Upper lobe of left lung (tissue), 6 donors: ENCODE data around the gene KBTBD4. TPM values are rescaled to one million over a fixed set of nuclear protein-coding genes. Genes with fewer than 3 reads are reported as not detected.

Experiments
- ATAC-seq, 2 donors: fragments of 200-7000 bp; cut with Tn5 transposase; one replicate each; pipeline ENCODE4 v1.9.1; 2022; ENCODE audit warnings: mild to moderate bottlenecking in 2 of 2, moderate library complexity in 2 of 2; ENCODE audit not compliant: low FRiP score in 2 of 2
- DNase-seq, 2 donors: peaks; one replicate each; pipeline ENCODE4 v3.0.0-alpha.2; 2019 to 2020
- H3K27ac ChIP-seq, 4 donors: fragments of 200-600 bp; sonication (generic); one replicate each; pipeline ENCODE4 v1.5.1; 2016 to 2019
- H3K27me3 ChIP-seq, 4 donors: fragments of 200-600 bp; sonication (generic); one replicate each; pipeline ENCODE4 v1.5.1; 2017 to 2019
- H3K36me3 ChIP-seq, 4 donors: fragments of 200-600 bp; sonication (generic); one replicate each; pipeline ENCODE4 v1.5.1; 2016 to 2019
- H3K4me1 ChIP-seq, 4 donors: fragments of 200-600 bp; sonication (generic); one replicate each; pipeline ENCODE4 v1.5.1; 2018 to 2019
- H3K4me3 ChIP-seq, 4 donors: fragments of 200-600 bp; sonication (generic); one replicate each; pipeline ENCODE4 v1.5.1; 2017 to 2019; ENCODE audit warnings: mild to moderate bottlenecking in 2 of 4, moderate library complexity in 1 of 4
- H3K9me3 ChIP-seq, 4 donors: fragments of 200-600 bp; sonication (generic); one replicate each; pipeline ENCODE4 v1.5.1; 2018 to 2019
- CTCF ChIP-seq, 6 experiments: fragments of 450-650 bp in 4 of 6; fragments of 200-600 bp in 2 of 6; sonication (generic) in 2 of 6; IDR thresholded peaks; one replicate each; pipeline ENCODE4 v1.5.1; 2016 to 2019; ENCODE audit warnings: antibody characterized with exemption in 6 of 6
- EP300 ChIP-seq, 4 donors: sonication (generic); formaldehyde crosslinking; IDR thresholded peaks; one replicate each; pipeline ENCODE4 v1.5.1; 2017; ENCODE audit warnings: antibody characterized with exemption in 4 of 4, control low read depth in 2 of 4
- POLR2A ChIP-seq, 4 donors: fragments of 450-650 bp; IDR thresholded peaks; one replicate each; pipeline ENCODE4 v1.5.1; 2016 to 2017; ENCODE audit warnings: antibody characterized with exemption in 4 of 4, mild to moderate bottlenecking in 2 of 4
- POLR2AphosphoS5 ChIP-seq, 2 donors: sonication (generic); formaldehyde crosslinking; IDR thresholded peaks; one replicate each; pipeline ENCODE4 v1.5.1; 2017; ENCODE audit warnings: antibody characterized with exemption in 2 of 2
- WGBS, 2 donors: methylation state at CpG; one replicate each; pipeline ENCODE4 v1.1.5; 2017 to 2018; 5-methylcytosine and 5-hydroxymethylcytosine counted together
- total RNA-seq, 6 donors: library from RNA; depleted of rRNA in 4 of 6; stranded (reverse); fragments of >200 nt in 4 of 6; gene quantifications; one replicate each; pipeline versions ENCODE4 v1.1.0 to v1.2.1, GENCODE V29; 2016 to 2021
- donor health status: DM: no; HTN: no; CAD: no; lungs with moderate emphysema.
- donor health status: DM: no; HTN: yes; CAD: no; lungs with severe emphysema.

Gene KBTBD4
- total RNA-seq, 6 donors from 2014 or later: 3.1 to 22.2 (median 17.4) TPM

DNA sequence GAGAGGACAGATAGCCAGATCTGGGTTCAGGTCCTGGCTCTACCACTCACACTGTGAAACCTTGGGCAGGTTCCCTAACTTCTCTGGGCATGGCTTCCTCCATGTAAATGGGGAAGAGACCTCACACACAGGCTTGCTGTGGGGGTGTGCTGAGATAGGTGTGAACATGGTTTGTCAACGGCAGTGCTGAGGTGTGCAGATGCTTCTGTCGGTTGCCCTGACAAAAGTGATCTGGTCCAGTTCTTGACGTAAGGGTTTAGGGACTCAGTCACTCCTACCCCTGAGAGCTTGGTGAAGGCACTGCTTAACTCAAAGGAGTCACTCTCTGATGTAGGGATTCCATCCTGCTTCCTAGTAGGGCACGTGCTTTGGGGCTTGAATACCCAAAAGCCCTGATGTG lies 13.5 kb upstream of the KBTBD4 start:
- Histone ChIP-seq H3K9me3 (no peaks in the 10 kb centered on the region), H3K27ac (no peak overlapping the region), H3K27me3 (peaks cover 0 to 28% (median 13%) of the 10 kb centered on the region in 4 donors), H3K36me3 (no peaks in the 10 kb centered on the region), H3K4me1 (peaks cover 10 to 26% (median 11%) of the 10 kb centered on the region in 4 donors), H3K4me3 (no peak overlapping the region)
- WGBS, 2 donors: 57 to 63% methylated on average over 4 of the region's 4 CpGs
- no peak for ATAC-seq
- TF ChIP-seq POLR2A (IDR thresholded peaks at IDR 0.05) (no peak), EP300 (IDR thresholded peaks at IDR 0.05) (no peak), CTCF (IDR thresholded peaks at IDR 0.05) (no peak), POLR2AphosphoS5 (IDR thresholded peaks at IDR 0.05) (no peak)
- no peak for DNase-seq

GRCh38 chr11:47591764-47592163 lies 13.0 kb upstream of the KBTBD4 start:
- DNase-seq (no peak), ATAC-seq (no peak)
- Histone ChIP-seq H3K9me3 (no peaks in the 10 kb centered on the region), H3K27me3 (peaks cover 0 to 28% (median 13%) of the 10 kb centered on the region in 4 donors), H3K4me3 (no peak overlapping the region), H3K36me3 (no peaks in the 10 kb centered on the region), H3K27ac (no peak overlapping the region), H3K4me1 (peaks cover 10 to 27% (median 11%) of the 10 kb centered on the region in 4 donors)
- 27 to 41% methylated on average over 7 of the region's 7 CpGs for WGBS, 2 donors
- no peak for TF ChIP-seq EP300 (IDR thresholded peaks at IDR 0.05)
- no peak for TF ChIP-seq POLR2AphosphoS5 (IDR thresholded peaks at IDR 0.05)
- TF ChIP-seq POLR2A (IDR thresholded peaks at IDR 0.05): no peak

- peak overlapping the region in 3 of 4 donors; percentile 19 to 39 (median 29) for H3K4me3 ChIP-seq
- H3K27ac ChIP-seq: no peak overlapping the region
- no peak for TF ChIP-seq POLR2A (IDR thresholded peaks at IDR 0.05)
- no peak for TF ChIP-seq POLR2AphosphoS5 (IDR thresholded peaks at IDR 0.05)
- no peak for TF ChIP-seq CTCF (IDR thresholded peaks at IDR 0.05)
- no peak for TF ChIP-seq EP300 (IDR thresholded peaks at IDR 0.05)
- peaks cover 10 to 27% (median 11%) of the 10 kb centered on the region in 4 donors for H3K4me1 ChIP-seq
- ATAC-seq (no peak), DNase-seq (peak in 1 of 2 donors; percentile 84)
- 69 to 70% methylated on average over 90 to 102 of the region's 122 CpGs for WGBS, 2 donors
- H3K27me3 ChIP-seq: peaks cover 0 to 28% (median 13%) of the 10 kb centered on the region in 4 donors
- no peaks in the 10 kb centered on the region for H3K9me3 ChIP-seq
- peaks cover 0 to 1% (median 0%) of the 10 kb centered on the region in 4 donors for H3K36me3 ChIP-seq
These were observed 11.4 kb upstream of the KBTBD4 start for GRCh38 chr11:47589977-47590861.

GRCh38 chr11:47589584-47589976 lies 10.8 kb upstream of the KBTBD4 start:
- H3K36me3 ChIP-seq: peaks cover 0 to 7% (median 5%) of the 10 kb centered on the region in 4 donors
- no peak overlapping the region for H3K27ac ChIP-seq
- no peaks in the 10 kb centered on the region for H3K9me3 ChIP-seq
- ATAC-seq: no peak
- WGBS, 2 donors: 69 to 85% methylated on average over 28 to 32 of the region's 51 CpGs
- TF ChIP-seq POLR2AphosphoS5 (IDR thresholded peaks at IDR 0.05): no peak
- TF ChIP-seq POLR2A (IDR thresholded peaks at IDR 0.05): no peak
- TF ChIP-seq EP300 (IDR thresholded peaks at IDR 0.05): no peak
- no peak for TF ChIP-seq CTCF (IDR thresholded peaks at IDR 0.05)
- peaks cover 10 to 26% (median 11%) of the 10 kb centered on the region in 4 donors for H3K4me1 ChIP-seq
- peak in 1 of 2 donors; percentile 83 for DNase-seq
- H3K4me3 ChIP-seq: peak overlapping the region; percentile 19 to 39 (median 27)
- peaks cover 0 to 24% (median 12%) of the 10 kb centered on the region in 4 donors for H3K27me3 ChIP-seq

DNA sequence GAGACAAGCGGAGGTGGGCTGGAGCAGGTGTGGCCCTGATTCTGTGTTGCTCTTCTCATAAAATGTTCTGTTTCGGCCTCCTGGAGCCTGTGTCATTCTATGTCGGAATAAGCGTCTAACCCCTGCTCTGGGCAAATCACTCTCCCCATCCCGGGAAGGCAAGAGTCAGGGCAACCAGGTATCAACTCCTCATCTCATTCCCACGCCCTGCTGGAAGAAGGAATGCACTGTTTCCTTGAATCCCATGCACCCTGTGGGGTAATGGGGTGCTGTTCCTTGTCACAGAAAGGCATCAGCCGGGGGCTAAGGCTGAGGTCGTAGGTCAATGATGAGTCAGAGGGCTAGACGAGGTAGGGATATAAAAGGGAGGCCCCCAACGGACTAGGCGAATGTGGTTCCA lies 10.3 kb upstream of the KBTBD4 start:
- no peak for DNase-seq
- H3K27me3 ChIP-seq: peaks cover 0 to 20% (median 10%) of the 10 kb centered on the region in 4 donors
- H3K4me1 ChIP-seq: peaks cover 7 to 22% (median 8%) of the 10 kb centered on the region in 4 donors
- TF ChIP-seq POLR2AphosphoS5 (IDR thresholded peaks at IDR 0.05): no peak
- no peak for TF ChIP-seq POLR2A (IDR thresholded peaks at IDR 0.05)
- no peak for TF ChIP-seq CTCF (IDR thresholded peaks at IDR 0.05)
- TF ChIP-seq EP300 (IDR thresholded peaks at IDR 0.05): no peak
- H3K27ac ChIP-seq: no peak overlapping the region
- H3K9me3 ChIP-seq: no peaks in the 10 kb centered on the region
- H3K4me3 ChIP-seq: peak overlapping the region in 1 of 4 donors; percentile 39
- peaks cover 0 to 12% (median 10%) of the 10 kb centered on the region in 4 donors for H3K36me3 ChIP-seq
- ATAC-seq: no peak
- 81 to 88% methylated on average over 8 to 11 of the region's 11 CpGs for WGBS, 2 donors
